HepG2 (cell line): ENCODE data around the gene CFAP119. TPM values are rescaled to one million over a fixed set of nuclear protein-coding genes. Genes with fewer than 3 reads are reported as not detected.

ENCODE experiments used
- BHLHE40 ChIP-seq: IDR thresholded peaks from 2 replicates; pipeline ENCODE4 v1.6.1; 2011; ENCODE audit warnings: low read length, improper control_type of control experiment
- CBX5 ChIP-seq: sonication (generic); formaldehyde crosslinking; IDR thresholded peaks from 2 replicates; pipeline ENCODE4 v1.4.0; 2020; ENCODE audit warnings: missing genetic modification reagents, borderline replicate concordance
- CERS6 ChIP-seq: sonication (generic); formaldehyde crosslinking; IDR thresholded peaks from 2 replicates; pipeline ENCODE4 v1.5.0; 2020; ENCODE audit warnings: missing genetic modification reagents
- FOXC1 ChIP-seq: sonication (generic); formaldehyde crosslinking; IDR thresholded peaks from 2 replicates; pipeline ENCODE4 v1.8.0; 2022; ENCODE audit warnings: mild to moderate bottlenecking, missing genetic modification reagents, borderline replicate concordance
- GZF1 ChIP-seq: sonication (generic); formaldehyde crosslinking; IDR thresholded peaks from 2 replicates; pipeline ENCODE4 v1.5.1; 2020; ENCODE audit warnings: mild to moderate bottlenecking, missing genetic modification reagents
- HNRNPUL1 ChIP-seq: fragments of 200-400 bp; formaldehyde crosslinking; IDR thresholded peaks from 2 replicates; pipeline ENCODE4 v1.6.1; 2017; ENCODE audit warnings: low read depth, mild to moderate bottlenecking, low read length, moderate library complexity
- KDM4B ChIP-seq: sonication (generic); formaldehyde crosslinking; IDR thresholded peaks from 2 replicates; pipeline ENCODE4 v1.4.0; 2020; ENCODE audit warnings: missing genetic modification reagents
- RFXANK ChIP-seq: IDR thresholded peaks from 2 replicates; pipeline ENCODE4 v1.6.1; 2016
- TFDP1 ChIP-seq: IDR thresholded peaks from 2 replicates; pipeline ENCODE4 v1.6.1; 2016; ENCODE audit warnings: missing compliant biosample characterization, missing genetic modification reagents, borderline replicate concordance
- ZBTB33 ChIP-seq: sonication (generic); formaldehyde crosslinking; IDR thresholded peaks from 2 replicates; pipeline ENCODE4 v1.4.0; 2020; ENCODE audit warnings: missing genetic modification reagents
- ZHX1 ChIP-seq: sonication (generic); formaldehyde crosslinking; IDR thresholded peaks from 2 replicates; pipeline ENCODE4 v1.8.1; 2022; ENCODE audit warnings: low read depth, mild to moderate bottlenecking, missing genetic modification reagents
- ZNF276 ChIP-seq: sonication (generic); formaldehyde crosslinking; IDR thresholded peaks from 2 replicates; pipeline ENCODE4 v1.4.0; 2020; ENCODE audit warnings: mild to moderate bottlenecking, low read depth, missing genetic modification reagents
- ZNF510 ChIP-seq: sonication (generic); formaldehyde crosslinking; IDR thresholded peaks from 2 replicates; pipeline ENCODE4 v1.4.0; 2020; ENCODE audit warnings: low read depth, mild to moderate bottlenecking, missing genetic modification reagents
- ZNF570 ChIP-seq: sonication (generic); formaldehyde crosslinking; IDR thresholded peaks from 2 replicates; pipeline ENCODE4 v1.4.0; 2020; ENCODE audit warnings: mild to moderate bottlenecking, missing genetic modification reagents, borderline replicate concordance
- ZNF598 ChIP-seq: sonication (generic); formaldehyde crosslinking; IDR thresholded peaks from 2 replicates; pipeline ENCODE4 v1.5.1; 2020; ENCODE audit warnings: mild to moderate bottlenecking, missing genetic modification reagents, borderline replicate concordance
- ZNF709 ChIP-seq: sonication (generic); formaldehyde crosslinking; IDR thresholded peaks from 2 replicates; pipeline ENCODE4 v1.5.0; 2020; ENCODE audit warnings: mild to moderate bottlenecking, missing genetic modification reagents
- ZNF740 ChIP-seq: sonication (generic); formaldehyde crosslinking; IDR thresholded peaks from 2 replicates; pipeline ENCODE4 v1.4.0; 2020; ENCODE audit warnings: missing genetic modification reagents
- ZNF788 ChIP-seq: sonication (generic); formaldehyde crosslinking; IDR thresholded peaks from 2 replicates; pipeline ENCODE4 v1.5.0; 2020; ENCODE audit warnings: mild to moderate bottlenecking, missing genetic modification reagents, borderline replicate concordance
- polyA plus RNA-seq, 8 experiments: library from polyadenylated mRNA; depleted of rRNA in 3 of 8; stranded (reverse) in 7 of 8; unstranded in 1 of 8; fragments of >200 nt; fragmentation: Illumina TruSeq in 4 of 8; extraction: Trizol in 4 of 8; gene quantifications; 2 replicates each; pipeline versions ENCODE4 v1.2.1 to v1.2.3, GENCODE V29; 2011 to 2016; ENCODE audit warnings: low read depth in 4 of 8, missing spikeins in 1 of 8, mixed read lengths in 1 of 8; ENCODE audit not compliant: insufficient read depth in 1 of 8
- total RNA-seq, 5 experiments: library from RNA; depleted of rRNA; stranded (reverse); fragments of >200 nt; fragmentation: Illumina TruSeq; extraction: Trizol; gene quantifications; 2 replicates each; pipeline ENCODE4 v1.2.3, GENCODE V29; 2016; ENCODE audit warnings: low read depth in 1 of 5

The CFAP119 gene
- total and polyA plus RNA-seq, 2 of the 13 experiments (the other 11 are each of a cell fraction or from before 2014, with no cell fraction given): 6.4 TPM

- TF ChIP-seq ZNF598 (CRISPR knock-in tag) (peak; percentile 96), RFXANK (0 out of 2 replicates have a peak, but pooled peaks have one; percentile 2), CERS6 (CRISPR knock-in tag) (no peak; the same call in 1 of the 2 replicates), ZNF570 (no peak; the same call in 1 of the 2 replicates), KDM4B (CRISPR knock-in tag) (peak; percentile 96), ZNF510 (CRISPR knock-in tag) (peak; percentile 83; the same call in 1 of the 2 replicates), FOXC1 (CRISPR knock-in tag) (peak; percentile 98), ZNF276 (CRISPR knock-in tag) (peak; percentile 97), ZHX1 (peak; percentile 79), ZNF709 (CRISPR knock-in tag) (peak; percentile 99), HNRNPUL1 (0 out of 2 replicates have a peak, but pooled peaks have one; percentile 53), TFDP1 (CRISPR knock-in tag) (peak; percentile 73), ZBTB33 (CRISPR knock-in tag) (peak; percentile 25; the same call in 1 of the 2 replicates), ZNF788 (peak; percentile 95), CBX5 (CRISPR knock-in tag) (0 out of 2 replicates have a peak, but pooled peaks have one; percentile 22), BHLHE40 (0 out of 2 replicates have a peak, but pooled peaks have one; percentile 5), ZNF740 (peak; percentile 68; the same call in 1 of the 2 replicates), GZF1 (CRISPR knock-in tag) (0 out of 2 replicates have a peak, but pooled peaks have one; percentile 22)
Observed at GRCh38 chr16:30775392-30776188, 13.7 kb upstream of the CFAP119 start (continued).
